HEK293T (cell line): Measurements from ENCODE around the gene KCNN4.
"Not testable (repeated sequence)": the region's sequence is repeated elsewhere in the genome, so short reads cannot be mapped to it uniquely, and the experiment has no call there.

Experiments used
- CTCF ChIA-PET: fragments of 350-600 bp; formaldehyde crosslinking; extraction: SDS; loops from one replicate; lab custom pipeline; 2021; ENCODE audit warnings: antibody characterized with exemption, inconsistent platforms; lab: Yijun Ruan, JAX
- POLR2A ChIA-PET: fragments of 350-600 bp; formaldehyde crosslinking; extraction: SDS; loops from one replicate; lab custom pipeline; 2020; ENCODE audit warnings: antibody characterized with exemption, inconsistent platforms; lab: Yijun Ruan, JAX
- DNase-seq: peaks from one replicate; pipeline ENCODE4 v3.0.0; 2012; ENCODE audit warnings: mixed read lengths; ENCODE audit errors: extremely low spot score
- ARNT ChIP-seq: fragments of 450-650 bp; IDR thresholded peaks from 2 replicates; pipeline ENCODE4 v1.6.1; 2017; ENCODE audit warnings: mild to moderate bottlenecking
- BHLHE40 ChIP-seq: fragments of 450-650 bp; IDR thresholded peaks from 2 replicates; pipeline ENCODE4 v1.6.1; 2016; ENCODE audit warnings: mild to moderate bottlenecking, moderate library complexity, borderline replicate concordance
- CTBP1 ChIP-seq: fragments of 450-650 bp; IDR thresholded peaks from 2 replicates; pipeline ENCODE4 v1.6.1; 2016; ENCODE audit warnings: borderline replicate concordance
- ELF4 ChIP-seq: fragments of 450-650 bp; IDR thresholded peaks from 2 replicates; pipeline ENCODE4 v1.6.1; 2017; ENCODE audit warnings: antibody characterized with exemption
- FOXA1 ChIP-seq: fragments of 450-650 bp; IDR thresholded peaks from 2 replicates; pipeline ENCODE4 v1.6.1; 2016; ENCODE audit warnings: mild to moderate bottlenecking
- FOXK2 ChIP-seq: fragments of 450-650 bp; IDR thresholded peaks from 2 replicates; pipeline ENCODE4 v1.6.1; 2016; ENCODE audit warnings: mild to moderate bottlenecking
- FOXM1 ChIP-seq: fragments of 450-650 bp; IDR thresholded peaks from 2 replicates; pipeline ENCODE4 v1.6.1; 2017; ENCODE audit warnings: mild to moderate bottlenecking, borderline replicate concordance
- HDGF ChIP-seq: fragments of 450-650 bp; IDR thresholded peaks from 2 replicates; pipeline ENCODE4 v1.6.1; 2017; ENCODE audit warnings: antibody characterized with exemption, borderline replicate concordance
- L3MBTL2 ChIP-seq: fragments of 450-650 bp; conservative IDR thresholded peaks from 2 replicates; pipeline ENCODE4 v1.6.1; 2016; ENCODE audit warnings: mild to moderate bottlenecking
- LEF1 ChIP-seq: fragments of 450-650 bp; IDR thresholded peaks from 2 replicates; pipeline ENCODE4 v1.6.1; 2017; ENCODE audit warnings: mild to moderate bottlenecking, borderline replicate concordance
- NFRKB ChIP-seq: fragments of 450-650 bp; IDR thresholded peaks from 2 replicates; pipeline ENCODE4 v1.6.1; 2016; ENCODE audit warnings: mild to moderate bottlenecking, moderate library complexity
- SP1 ChIP-seq: fragments of 450-650 bp; IDR thresholded peaks from 2 replicates; pipeline ENCODE4 v1.6.1; 2017
- SUZ12 ChIP-seq: fragments of 450-650 bp; IDR thresholded peaks from 2 replicates; pipeline ENCODE4 v1.6.1; 2016; ENCODE audit warnings: mild to moderate bottlenecking
- TARDBP ChIP-seq: fragments of 450-650 bp; IDR thresholded peaks from 2 replicates; pipeline ENCODE4 v1.6.1; 2016
- ZNF384 ChIP-seq: fragments of 450-650 bp; IDR thresholded peaks from 2 replicates; pipeline ENCODE4 v1.6.1; 2016
- TF ChIP-seq, protein P1 (sequence below): fragments of 450-650 bp; IDR thresholded peaks from 2 replicates; pipeline ENCODE4 v1.6.1; 2016

The KCNN4 gene

DNA sequence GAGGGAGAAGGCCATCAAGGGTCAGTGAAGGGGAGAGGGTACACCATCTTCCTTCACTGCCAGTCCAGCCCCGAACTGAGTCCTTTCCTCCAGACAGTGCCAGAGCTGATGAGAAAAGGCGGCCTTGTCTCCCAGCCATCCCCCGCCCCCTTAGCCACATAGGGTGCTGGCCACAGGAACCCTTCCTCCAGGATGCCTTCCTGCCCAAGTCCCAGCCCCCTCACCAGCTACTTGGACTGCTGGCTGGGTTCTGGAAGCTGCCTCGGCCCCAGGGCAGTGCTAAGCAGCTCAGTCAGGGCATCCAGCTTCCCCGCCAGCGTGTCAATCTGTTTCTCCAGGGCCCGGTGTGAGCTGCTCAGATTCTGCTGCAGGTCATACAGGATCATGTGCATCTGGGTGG lies 13.5 kb downstream of the KCNN4 start:
- TF ChIP-seq ARNT, result no peak
- TF ChIP-seq ELF4, result no peak
- TF ChIP-seq, protein P1, sequence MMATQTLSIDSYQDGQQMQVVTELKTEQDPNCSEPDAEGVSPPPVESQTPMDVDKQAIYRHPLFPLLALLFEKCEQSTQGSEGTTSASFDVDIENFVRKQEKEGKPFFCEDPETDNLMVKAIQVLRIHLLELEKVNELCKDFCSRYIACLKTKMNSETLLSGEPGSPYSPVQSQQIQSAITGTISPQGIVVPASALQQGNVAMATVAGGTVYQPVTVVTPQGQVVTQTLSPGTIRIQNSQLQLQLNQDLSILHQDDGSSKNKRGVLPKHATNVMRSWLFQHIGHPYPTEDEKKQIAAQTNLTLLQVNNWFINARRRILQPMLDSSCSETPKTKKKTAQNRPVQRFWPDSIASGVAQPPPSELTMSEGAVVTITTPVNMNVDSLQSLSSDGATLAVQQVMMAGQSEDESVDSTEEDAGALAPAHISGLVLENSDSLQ, result no peak
- ChIA-PET POLR2A (interaction anchor here (6.4 kb wide), 1 partner anchor 12 kb away, joined by 45 read pairs; the partner anchor contains the start of gene SMG9), CTCF (interaction anchor here (1.3 kb wide), 1 partner anchor 22 kb away, joined by 5 read pairs; no protein-coding TSS in a partner anchor)
- DNase-seq, result no peak

DNA sequence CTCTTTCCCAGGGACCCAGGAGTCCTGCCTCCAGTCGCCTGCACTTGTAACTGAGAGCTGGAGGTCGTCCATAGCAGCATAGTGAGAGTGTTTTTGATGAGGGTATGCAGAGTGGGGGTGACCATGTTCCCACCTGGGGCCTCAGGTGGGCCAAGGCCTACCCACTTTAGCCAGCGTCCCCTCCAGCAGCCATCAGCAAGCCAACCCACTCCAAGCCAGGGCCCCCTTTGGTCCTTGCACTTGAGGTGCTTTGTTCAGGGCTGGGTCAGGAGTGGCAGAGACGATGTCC lies 14.1 kb downstream of the KCNN4 start:
- ChIA-PET CTCF (interaction anchor here (1.0 to 2.8 kb wide), 4 partner anchors 9 to 98 kb away, joined by 3 to 18 read pairs (median 4); no protein-coding TSS in a partner anchor), POLR2A (interaction anchor here (6.4 kb wide), 1 partner anchor 12 kb away, joined by 45 read pairs; the partner anchor contains the start of gene SMG9)
- TF ChIP-seq ZNF384, result no peak
- TF ChIP-seq, protein P1, result no peak
- TF ChIP-seq LEF1, result no peak
- TF ChIP-seq CTBP1, result no peak
- TF ChIP-seq L3MBTL2, result no peak
- TF ChIP-seq ELF4, result no peak
- TF ChIP-seq HDGF, result no peak
- no peak for TF ChIP-seq BHLHE40
- TF ChIP-seq NFRKB, result no peak
- TF ChIP-seq FOXA1, result no peak
- DNase-seq, result no peak

DNA sequence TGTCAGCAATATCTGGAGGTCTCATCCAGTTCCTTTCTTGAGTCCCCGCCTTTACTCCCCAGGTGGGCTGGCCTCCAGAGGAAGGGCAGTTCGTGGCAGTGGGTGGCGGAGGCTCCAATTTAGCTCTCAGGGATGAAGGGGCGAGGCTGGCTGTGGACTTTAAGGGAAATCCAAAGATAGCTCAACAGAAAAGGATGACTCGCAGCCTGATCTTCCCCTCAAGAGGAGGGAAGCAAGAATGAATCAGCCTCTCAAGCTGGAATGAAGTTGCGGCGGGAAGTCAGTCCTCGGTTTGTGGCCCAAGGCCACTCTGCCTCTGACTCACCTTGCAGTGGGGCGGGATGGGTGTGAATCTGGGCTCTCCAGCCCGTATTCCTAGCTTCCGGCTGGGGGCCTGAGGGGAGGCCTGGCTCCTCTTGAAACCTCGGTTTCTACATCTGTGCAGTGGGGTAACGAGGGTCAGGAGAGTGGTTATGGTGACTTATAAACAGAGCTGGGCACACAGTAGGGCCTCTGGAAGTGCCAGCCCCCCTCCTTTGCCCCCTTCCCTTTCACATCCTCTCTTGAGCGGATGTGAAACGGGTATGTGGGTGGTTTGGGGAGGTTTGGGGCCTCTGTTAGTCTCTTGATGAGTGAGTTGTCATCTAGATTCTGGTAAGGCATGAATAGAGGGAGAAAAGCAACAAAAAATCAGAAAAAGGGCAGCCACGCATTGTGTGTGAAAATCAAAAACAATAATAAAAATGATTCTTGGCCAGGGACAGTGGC lies 15.5 kb downstream of the KCNN4 start:
- no peak for DNase-seq
- ChIA-PET POLR2A (interaction anchor here (0.7 to 6.4 kb wide), 3 partner anchors 10 to 103 kb away, joined by 3 to 45 read pairs (median 4); partner anchors contain the start of gene SMG9), CTCF (interaction anchor here (1.2 to 2.8 kb wide), 3 partner anchors 9 to 16 kb away, joined by 4 to 18 read pairs (median 4); no protein-coding TSS in a partner anchor)
- TF ChIP-seq NFRKB (no peak), SP1 (no peak), LEF1 (no peak), FOXM1 (no peak), ELF4 (no peak), ARNT (no peak), ZNF384 (no peak), FOXA1 (no peak), L3MBTL2 (no peak), HDGF (no peak), BHLHE40 (no peak), FOXK2 (no peak), CTBP1 (no peak), SUZ12 (no peak), TARDBP (no peak)
- TF ChIP-seq, protein P1, result no peak

DNA sequence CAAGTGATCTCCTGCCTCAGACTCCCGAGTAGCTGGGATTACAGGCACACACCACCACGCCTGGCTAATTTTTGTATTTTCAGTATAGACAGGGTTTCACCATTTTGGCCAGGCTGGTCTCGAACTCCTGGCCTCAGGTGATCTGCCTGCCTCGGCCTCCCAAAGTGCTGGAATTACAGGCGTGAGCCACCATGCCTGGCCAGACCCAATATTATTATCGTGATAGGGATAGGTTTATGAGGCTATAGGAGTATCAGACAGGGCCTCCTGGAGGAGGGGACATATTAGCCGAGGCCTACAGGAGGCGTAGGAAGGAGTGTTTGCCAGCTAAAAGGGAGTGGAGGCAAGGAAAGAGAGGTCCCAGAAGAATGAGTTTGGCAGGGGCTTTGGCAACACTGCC lies 16.1 kb downstream of the KCNN4 start:
- CTCF ChIA-PET, result interaction anchor here (1.2 to 2.8 kb wide), 3 partner anchors 8 to 15 kb away, joined by 4 to 18 read pairs (median 4); no protein-coding TSS in a partner anchor
- POLR2A ChIA-PET, result interaction anchor here (0.9 to 6.4 kb wide), 2 partner anchors 10 to 99 kb away, joined by 3 to 45 read pairs; partner anchors contain the start of gene SMG9
- DNase-seq, result not testable (repeated sequence)

DNA sequence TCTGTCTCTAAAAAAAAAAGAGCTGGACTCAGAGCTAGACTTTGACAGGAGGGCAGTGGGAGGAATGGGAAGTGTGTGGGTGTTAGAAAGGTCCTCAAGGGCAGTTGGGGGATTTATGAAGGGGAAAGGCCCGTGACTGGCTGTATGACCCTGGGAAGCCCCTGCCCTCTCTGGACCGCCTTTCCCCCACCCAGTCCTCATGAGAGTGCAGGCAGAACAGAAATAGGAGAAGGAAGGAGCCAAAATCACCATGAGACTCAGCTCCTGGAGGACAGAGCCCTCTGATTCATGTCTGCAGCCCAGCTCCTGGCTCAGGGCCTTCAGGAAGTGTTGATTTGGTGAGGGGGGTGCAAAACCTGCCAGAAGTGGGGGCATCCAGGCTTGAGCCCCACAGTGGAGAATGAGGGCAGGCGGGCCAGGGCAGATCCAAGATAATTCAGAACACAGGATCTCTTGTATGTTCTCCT lies 17.3 kb downstream of the KCNN4 start:
- TF ChIP-seq L3MBTL2 (no peak), HDGF (no peak), SP1 (no peak), FOXA1 (no peak), NFRKB (no peak), ARNT (no peak), ELF4 (no peak), TARDBP (no peak), FOXM1 (no peak), LEF1 (no peak), BHLHE40 (no peak), SUZ12 (no peak), FOXK2 (no peak)
- TF ChIP-seq, protein P1, result no peak
- ChIA-PET CTCF (interaction anchor here (1.1 to 1.7 kb wide), 2 partner anchors 8 to 15 kb away, joined by 3 to 4 read pairs; no protein-coding TSS in a partner anchor), POLR2A (interaction anchor here (6.4 kb wide), 1 partner anchor 9 kb away, joined by 45 read pairs; the partner anchor contains the start of gene SMG9)
- DNase-seq, result no peak

DNA sequence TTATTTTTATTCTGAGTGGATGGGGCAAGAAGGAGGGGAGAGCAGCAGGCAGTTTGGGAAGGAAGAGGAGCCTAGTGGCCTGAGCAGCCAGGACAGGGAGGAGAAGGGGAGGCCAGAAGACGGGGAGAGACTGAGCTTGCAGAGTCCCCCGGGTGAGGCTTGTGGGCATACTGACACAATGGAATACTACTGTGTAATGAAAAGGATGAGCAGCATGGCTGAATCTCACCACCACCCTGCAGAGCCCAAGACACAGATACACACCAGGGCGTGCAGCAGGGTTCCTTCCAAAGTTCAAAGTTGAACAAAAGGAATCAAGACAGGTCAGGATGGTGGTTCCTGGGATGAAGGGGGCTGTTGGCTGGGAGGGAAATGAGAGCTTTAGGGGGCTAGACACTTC lies 18.0 kb downstream of the KCNN4 start:
- ChIA-PET POLR2A (interaction anchor here (6.4 kb wide), 1 partner anchor 8 kb away, joined by 45 read pairs; the partner anchor contains the start of gene SMG9), CTCF (interaction anchor here (1.7 kb wide), 1 partner anchor 15 kb away, joined by 4 read pairs; no protein-coding TSS in a partner anchor)
- no peak for DNase-seq
- TF ChIP-seq SUZ12 (no peak), CTBP1 (no peak), SP1 (no peak), L3MBTL2 (no peak), ZNF384 (no peak), FOXM1 (no peak), LEF1 (no peak), FOXA1 (no peak), NFRKB (no peak), BHLHE40 (no peak), TARDBP (no peak), HDGF (no peak)
- TF ChIP-seq, protein P1, result no peak
